ENCODE data around the gene CSRP1. TPM values are rescaled to one million over a fixed set of nuclear protein-coding genes. Genes with fewer than 3 reads are reported as not detected.

Gene CSRP1
- total RNA-seq, 1 experiment from 2014 or later: 94.4 TPM

DNA sequence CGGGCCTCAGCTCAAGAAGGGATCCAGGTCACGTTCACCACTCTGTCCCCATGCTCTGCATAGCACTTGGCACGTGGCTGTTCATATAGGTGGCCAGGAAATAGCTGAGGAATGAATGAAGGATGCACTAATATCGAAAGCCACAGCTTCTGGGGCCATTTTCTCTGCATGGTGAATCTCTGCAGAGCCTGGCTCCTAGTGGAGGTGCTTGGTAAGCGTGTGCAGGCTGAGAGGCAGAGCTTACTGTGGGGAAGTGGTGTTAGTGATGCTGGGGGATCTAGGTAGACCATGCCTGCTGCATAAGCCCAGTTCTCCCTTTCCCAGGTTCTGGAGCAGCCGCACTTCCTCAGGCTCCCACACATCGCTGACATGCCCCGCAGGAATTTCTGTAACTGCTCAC is 8.3 kb downstream of the CSRP1 start:
- in situ Hi-C loops (cut with HindIII; ENCODE audit: low pct_unique_long_range_greater_than_20kb, low sequenced_read_pairs) (no loop called here), intact Hi-C loops (cut with micrococcal nuclease; ENCODE audit: unreplicated experiment) (no loop called here)
- DNase-seq (ENCODE audit: low read depth, low spot score) (no peak), ATAC-seq (no peak)
- Histone ChIP-seq H3K27me3 (ENCODE audit: control insufficient read depth, insufficient read depth, low read length) (no peaks in the 10 kb centered on the region), H3K27ac (ENCODE audit: low read length) (no peak overlapping the region), H3K9me3 (ENCODE audit: control insufficient read depth, insufficient read depth, low read depth, low read length) (no peaks in the 10 kb centered on the region), H3K36me3 (ENCODE audit: control insufficient read depth, insufficient read depth, low read length) (no peaks in the 10 kb centered on the region), H3K4me3 (ENCODE audit: low read depth in 2 of 2, low read length in 2 of 2) (no peak overlapping the region), H3K4me1 (ENCODE audit: control insufficient read depth, insufficient read depth, low read length) (peaks cover 23% of the 10 kb centered on the region)
- ChIA-PET POLR2A (no interaction called here), CTCF (interaction anchor here (1.0 kb wide), 1 partner anchor 15 kb away, joined by 3 read pairs; no protein-coding TSS in a partner anchor)
- BruUV-seq (replicated peaks): no TSS peak
- TF ChIP-seq, protein P1, sequence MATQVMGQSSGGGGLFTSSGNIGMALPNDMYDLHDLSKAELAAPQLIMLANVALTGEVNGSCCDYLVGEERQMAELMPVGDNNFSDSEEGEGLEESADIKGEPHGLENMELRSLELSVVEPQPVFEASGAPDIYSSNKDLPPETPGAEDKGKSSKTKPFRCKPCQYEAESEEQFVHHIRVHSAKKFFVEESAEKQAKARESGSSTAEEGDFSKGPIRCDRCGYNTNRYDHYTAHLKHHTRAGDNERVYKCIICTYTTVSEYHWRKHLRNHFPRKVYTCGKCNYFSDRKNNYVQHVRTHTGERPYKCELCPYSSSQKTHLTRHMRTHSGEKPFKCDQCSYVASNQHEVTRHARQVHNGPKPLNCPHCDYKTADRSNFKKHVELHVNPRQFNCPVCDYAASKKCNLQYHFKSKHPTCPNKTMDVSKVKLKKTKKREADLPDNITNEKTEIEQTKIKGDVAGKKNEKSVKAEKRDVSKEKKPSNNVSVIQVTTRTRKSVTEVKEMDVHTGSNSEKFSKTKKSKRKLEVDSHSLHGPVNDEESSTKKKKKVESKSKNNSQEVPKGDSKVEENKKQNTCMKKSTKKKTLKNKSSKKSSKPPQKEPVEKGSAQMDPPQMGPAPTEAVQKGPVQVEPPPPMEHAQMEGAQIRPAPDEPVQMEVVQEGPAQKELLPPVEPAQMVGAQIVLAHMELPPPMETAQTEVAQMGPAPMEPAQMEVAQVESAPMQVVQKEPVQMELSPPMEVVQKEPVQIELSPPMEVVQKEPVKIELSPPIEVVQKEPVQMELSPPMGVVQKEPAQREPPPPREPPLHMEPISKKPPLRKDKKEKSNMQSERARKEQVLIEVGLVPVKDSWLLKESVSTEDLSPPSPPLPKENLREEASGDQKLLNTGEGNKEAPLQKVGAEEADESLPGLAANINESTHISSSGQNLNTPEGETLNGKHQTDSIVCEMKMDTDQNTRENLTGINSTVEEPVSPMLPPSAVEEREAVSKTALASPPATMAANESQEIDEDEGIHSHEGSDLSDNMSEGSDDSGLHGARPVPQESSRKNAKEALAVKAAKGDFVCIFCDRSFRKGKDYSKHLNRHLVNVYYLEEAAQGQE (IDR thresholded peaks at IDR 0.05; ENCODE audit: insufficient read depth in 1 of 2, low read depth in 2 of 2, low read length in 1 of 2): no peak
- TF ChIP-seq SIN3A (IDR thresholded peaks at IDR 0.05; ENCODE audit: borderline replicate concordance, insufficient read depth, low read depth, low read length) (no peak), TCF7L2 (IDR thresholded peaks at IDR 0.05; ENCODE audit: low read depth, low read length) (no peak)

DNA sequence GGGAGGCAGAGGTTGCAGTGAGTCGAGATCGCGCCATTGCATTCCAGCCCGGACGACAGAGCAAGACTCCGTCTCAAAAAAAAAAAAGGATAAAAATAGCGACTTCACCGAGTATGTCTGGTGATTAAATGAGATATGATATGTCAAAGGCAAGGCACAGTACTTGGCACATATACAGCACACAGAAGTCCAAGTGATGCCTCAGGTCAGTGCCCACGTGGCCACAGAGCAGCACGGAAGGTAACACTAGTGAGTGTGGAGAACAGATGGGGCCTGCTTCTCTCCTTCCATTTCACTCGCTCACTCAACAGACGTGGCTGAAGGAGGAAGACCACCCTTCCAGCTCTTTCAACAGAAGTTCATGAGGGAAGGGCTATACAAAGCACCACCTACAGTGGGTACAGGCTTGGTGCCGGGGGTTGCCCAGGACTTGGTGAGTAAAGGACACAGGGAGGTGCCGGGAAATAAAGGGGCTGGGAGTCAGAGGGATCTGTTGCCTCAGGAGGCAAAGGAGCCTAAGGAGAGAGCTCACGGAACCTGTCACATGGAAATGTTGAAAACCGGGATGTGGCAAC is 8.9 kb downstream of the CSRP1 start:
- Histone ChIP-seq H3K27ac (ENCODE audit: low read length) (no peak overlapping the region), H3K36me3 (ENCODE audit: control insufficient read depth, insufficient read depth, low read length) (no peaks in the 10 kb centered on the region), H3K4me1 (ENCODE audit: control insufficient read depth, insufficient read depth, low read length) (peaks cover 17% of the 10 kb centered on the region), H3K27me3 (ENCODE audit: control insufficient read depth, insufficient read depth, low read length) (no peaks in the 10 kb centered on the region), H3K9me3 (ENCODE audit: control insufficient read depth, insufficient read depth, low read depth, low read length) (no peaks in the 10 kb centered on the region), H3K4me3 (ENCODE audit: low read depth in 2 of 2, low read length in 2 of 2) (no peak overlapping the region)
- ATAC-seq (no peak), DNase-seq (ENCODE audit: low read depth, low spot score) (no peak)
- CTCF ChIA-PET: interaction anchor here (1.0 kb wide), 1 partner anchor 15 kb away, joined by 3 read pairs; no protein-coding TSS in a partner anchor
- no peak for TF ChIP-seq POLR2AphosphoS5 (IDR thresholded peaks at IDR 0.05; ENCODE audit: low read depth, low read length)
- TF ChIP-seq, protein P1 (IDR thresholded peaks at IDR 0.05; ENCODE audit: insufficient read depth in 1 of 2, low read depth in 2 of 2, low read length in 1 of 2): no peak
- no peak for TF ChIP-seq TCF7L2 (IDR thresholded peaks at IDR 0.05; ENCODE audit: low read depth, low read length)
- no peak for TF ChIP-seq SIN3A (IDR thresholded peaks at IDR 0.05; ENCODE audit: borderline replicate concordance, insufficient read depth, low read depth, low read length)
- intact Hi-C loops (cut with micrococcal nuclease; ENCODE audit: unreplicated experiment) (no loop called here), in situ Hi-C loops (cut with HindIII; ENCODE audit: low pct_unique_long_range_greater_than_20kb, low sequenced_read_pairs) (no loop called here)
- POLR2A ChIA-PET: no interaction called here
- no TSS peak for BruUV-seq (replicated peaks)

Data from Panc1 (cell line).